K562 (cell line): ENCODE results near the gene OCIAD2. TPM values are rescaled to one million over a fixed set of nuclear protein-coding genes. Genes with fewer than 3 reads are reported as not detected.

Experiments used
- ATAC-seq: fragments of 200-7000 bp; cut with Tn5 transposase; 3 replicates; pipeline ENCODE4 v1.9.1; 2020; ENCODE audit warnings: moderate library complexity
- BruUV-seq: library from RNA; stranded (reverse); fragments of 400-500 nt; replicated peaks from 2 replicates; lab custom pipeline; 2021; lab: Mats Ljungman, UMichigan
- CTCF ChIA-PET: fragments of 300-600 bp; formaldehyde crosslinking; extraction: SDS; loops from one replicate; lab custom pipeline; 2021; ENCODE audit warnings: low intra/inter-chr PET ratio; lab: Yijun Ruan, JAX
- POLR2A ChIA-PET: fragments of 300-600, 350-650 bp; sonication (Branson Sonifier 250); formaldehyde crosslinking; extraction: SDS; loops from one replicate; lab custom pipeline; 2021; ENCODE audit warnings: antibody characterized with exemption, inconsistent platforms; lab: Yijun Ruan, JAX
- DNase-seq, 4 experiments: peaks; one replicate each; pipeline versions ENCODE4 v3.0.0 to v3.0.0-alpha.2; 2011 to 2018; ENCODE audit warnings: low spot score in 3 of 4, mixed read lengths in 3 of 4; ENCODE audit errors: extremely low read depth in 1 of 4
- FAIRE-seq: peaks from 2 replicates; lab custom pipeline; 2011; peaks lifted over from hg19 to GRCh38; lab: Jason Lieb, UNC
- H2AFZ ChIP-seq: 2 replicates; pipeline ENCODE4 v1.6.0; 2011; ENCODE audit warnings: low read depth, low read length, control low read depth, inconsistent platforms
- H3K27ac ChIP-seq: fragments of 200-600 bp; 3 replicates; pipeline ENCODE4 v1.8.0; 2011; ENCODE audit warnings: low read depth, mild to moderate bottlenecking, control low read depth, inconsistent platforms, low read length, moderate library complexity, mixed read lengths; ENCODE audit errors: extremely low read depth
- H3K27me3 ChIP-seq, 2 experiments: fragments of 300-600 bp in 1 of 2; 2 replicates in 1 of 2; 3 replicates in 1 of 2; pipeline versions ENCODE4 v1.6.0 to v1.8.0; 2011; ENCODE audit warnings: inconsistent platforms in 2 of 2, low read length in 2 of 2, mild to moderate bottlenecking in 1 of 2, mixed read lengths in 1 of 2, moderate library complexity in 1 of 2; ENCODE audit not compliant: control insufficient read depth in 2 of 2, insufficient read depth in 2 of 2
- H3K36me3 ChIP-seq: fragments of 300-600 bp; 3 replicates; pipeline ENCODE4 v1.8.0; 2011; ENCODE audit warnings: mild to moderate bottlenecking, low read length, inconsistent platforms; ENCODE audit not compliant: control insufficient read depth, insufficient read depth
- H3K4me1 ChIP-seq, 2 experiments: fragments of 200-600 bp in 1 of 2; replicated peaks in 1 of 2; 2 replicates in 1 of 2; 3 replicates in 1 of 2; pipeline versions ENCODE4 v1.5.1 to v1.8.0; 2011; ENCODE audit warnings: inconsistent platforms in 2 of 2, low read length in 2 of 2, mild to moderate bottlenecking in 1 of 2, mixed read lengths in 1 of 2, moderate library complexity in 1 of 2; ENCODE audit not compliant: control insufficient read depth in 2 of 2, insufficient read depth in 2 of 2
- H3K4me2 ChIP-seq: 2 replicates; pipeline ENCODE4 v1.6.1; 2011; ENCODE audit warnings: low read length, control low read depth, inconsistent platforms, mixed read lengths; ENCODE audit not compliant: insufficient read depth
- H3K4me3 ChIP-seq: fragments of 200-600 bp; sonication (generic), shearing (Covaris generic); 2 replicates; pipeline ENCODE4 v1.5.1; 2016; ENCODE audit warnings: control low read depth, inconsistent platforms
- H3K79me2 ChIP-seq: fragments of 200-600 bp; 3 replicates; pipeline ENCODE4 v1.8.0; 2011; ENCODE audit warnings: low read length, inconsistent platforms; ENCODE audit not compliant: control insufficient read depth, insufficient read depth
- H3K9ac ChIP-seq, 2 experiments: 2 replicates each; pipeline versions ENCODE4 v1.6.0 to v1.6.1; 2011; ENCODE audit warnings: low read depth in 2 of 2, low read length in 2 of 2, control low read depth in 1 of 2, inconsistent platforms in 1 of 2, mild to moderate bottlenecking in 1 of 2, mixed read lengths in 1 of 2; ENCODE audit not compliant: insufficient read depth in 1 of 2
- H3K9me1 ChIP-seq: one replicate; pipeline ENCODE4 v1.6.0; 2011; ENCODE audit warnings: inconsistent platforms, mild to moderate bottlenecking, low read length, moderate library complexity; ENCODE audit not compliant: control insufficient read depth, insufficient read depth
- H3K9me3 ChIP-seq: replicated peaks from 2 replicates; pipeline ENCODE4 v1.5.1; 2011; ENCODE audit warnings: low read depth, low read length, inconsistent platforms; ENCODE audit not compliant: control insufficient read depth, insufficient read depth
- H4K20me1 ChIP-seq: replicated peaks from 2 replicates; pipeline ENCODE4 v1.6.1; 2011; ENCODE audit warnings: low read length, inconsistent platforms, mixed read lengths; ENCODE audit not compliant: control insufficient read depth, insufficient read depth
- CREB3 ChIP-seq: fragments of 450-650 bp; conservative IDR thresholded peaks from 2 replicates; pipeline ENCODE4 v1.6.1; 2016; ENCODE audit warnings: missing genetic modification characterization, low read depth, mild to moderate bottlenecking, missing compliant biosample characterization, moderate library complexity
- GTF2A2 ChIP-seq: IDR thresholded peaks from 2 replicates; pipeline ENCODE4 v1.6.1; 2016; ENCODE audit warnings: mild to moderate bottlenecking, missing genetic modification characterization, missing compliant biosample characterization
- GTF2E2 ChIP-seq: fragments of 200-800 bp; sonication (Bioruptor generic); IDR thresholded peaks from 2 replicates; pipeline ENCODE4 v1.6.1; 2016; ENCODE audit warnings: missing genetic modification characterization, missing compliant biosample characterization
- MEF2D ChIP-seq: conservative IDR thresholded peaks from 2 replicates; pipeline ENCODE4 v1.6.1; 2016; ENCODE audit warnings: low read depth, missing genetic modification characterization, missing compliant biosample characterization
- NKRF ChIP-seq: fragments of 450-650 bp; IDR thresholded peaks from 2 replicates; pipeline ENCODE4 v1.6.1; 2016; ENCODE audit warnings: borderline replicate concordance
- NR3C1 ChIP-seq: sonication (generic); formaldehyde crosslinking; IDR thresholded peaks from 2 replicates; pipeline ENCODE4 v1.8.1; 2022; ENCODE audit warnings: missing genetic modification reagents
- SMAD4 ChIP-seq: fragments of 250-450 bp; sonication (Bioruptor Pico); conservative IDR thresholded peaks from 2 replicates; pipeline ENCODE4 v1.8.0; 2021; ENCODE audit warnings: inconsistent platforms, mild to moderate bottlenecking, moderate library complexity
- ZNF23 ChIP-seq: fragments of 250-450 bp; sonication (Bioruptor Pico); IDR thresholded peaks from 2 replicates; pipeline ENCODE4 v1.4.0; 2020; ENCODE audit warnings: mild to moderate bottlenecking
- WGBS: fragments of 100-300 bp; shearing (Covaris generic); methylation state at CpG from one replicate; pipeline ENCODE4 v1.1.6; 2016; ENCODE audit warnings: low coverage, mixed read lengths; ENCODE audit not compliant: insufficient coverage; ENCODE audit errors: missing lambda C conversion rate; 5-methylcytosine and 5-hydroxymethylcytosine counted together
- in situ Hi-C: fragments of 300-500 bp; cut with MboI; formaldehyde crosslinking; loops from 4 replicates; pipeline ENCODE4 v1.15.0; 2018; ENCODE audit warnings: inconsistent platforms, mixed read lengths
- intact Hi-C: fragments of 100-400 bp; cut with micrococcal nuclease; formaldehyde crosslinking; loops from 2 replicates; pipeline ENCODE4 v1.14.2; 2022
- polyA plus RNA-seq, 8 experiments: library from polyadenylated mRNA; depleted of rRNA in 4 of 8; stranded (reverse) in 5 of 8; unstranded in 3 of 8; fragments of >200 nt; fragmentation: Nextera tagmentation in 2 of 8; fragmentation: Illumina TruSeq in 1 of 8; extraction: Ambion mirVana in 2 of 8; extraction: Trizol in 1 of 8; gene quantifications; 2 replicates each; pipeline versions ENCODE4 v1.2.1 to v1.2.3, GENCODE V29; 2011 to 2014; ENCODE audit warnings: inconsistent platforms in 1 of 8, missing spikeins in 1 of 8
- total RNA-seq, 7 experiments: library from RNA; depleted of rRNA in 6 of 7; stranded (reverse); fragments of >200 nt in 6 of 7; fragmentation: Illumina TruSeq in 2 of 7; extraction: Trizol in 2 of 7; gene quantifications; 2 replicates each; pipeline versions ENCODE4 v1.2.1 to v1.2.3, GENCODE V29; 2011 to 2021; ENCODE audit warnings: low replicate concordance in 1 of 7

OCIAD2 gene
- total and polyA plus RNA-seq, 9 of the 15 experiments (the other 6 are each of a cell fraction or from before 2014, with no cell fraction given) = 0.11 to 0.98 TPM; not detected in 7

GRCh38 chr4:48907706-48908477, 1.3 kb upstream of the OCIAD2 start:
- ATAC-seq (no peak), DNase-seq (peak in 1 of 4 experiments; percentile 9), FAIRE-seq (no peak)
- Histone ChIP-seq H2AFZ (no peak overlapping the region), H3K79me2 (no peaks in the 10 kb centered on the region), H3K36me3 (no peaks in the 10 kb centered on the region), H3K4me2 (no peak overlapping the region), H3K9ac (no peak overlapping the region), H3K9me3 (no peaks in the 10 kb centered on the region), H4K20me1 (no peaks in the 10 kb centered on the region), H3K9me1 (no peaks in the 10 kb centered on the region), H3K4me1 (peaks cover 0 to 6% of the 10 kb centered on the region in 2 experiments; a peak in 2 of 5 replicates), H3K27me3 (peaks cover 0 to 3% of the 10 kb centered on the region in 2 experiments; a peak in 1 of 5 replicates), H3K4me3 (no peak overlapping the region), H3K27ac (no peak overlapping the region)
- in situ Hi-C loops (no loop called here), intact Hi-C loops (no loop called here)
- ChIA-PET POLR2A (interaction anchor here (0.7 kb wide), 1 partner anchor 46 kb away, joined by 3 read pairs; no protein-coding TSS in a partner anchor), CTCF (no interaction called here)
- 44% methylated on average over 7 of the region's 7 CpGs for WGBS
- no TSS peak for BruUV-seq
- TF ChIP-seq NR3C1 (CRISPR knock-in tag) = no peak
- TF ChIP-seq GTF2E2 = no peak
- peak; percentile 56 for TF ChIP-seq SMAD4 (CRISPR knock-in tag)
- 0 out of 2 replicates have a peak, but pooled peaks have one; percentile 33 for TF ChIP-seq CREB3 (tag)
- TF ChIP-seq GTF2A2 (tag) = peak; percentile 34; the same call in 1 of the 2 replicates
- TF ChIP-seq NKRF = no peak
- TF ChIP-seq ZNF23 (CRISPR knock-in tag) = no peak
- TF ChIP-seq MEF2D (tag) = 0 out of 2 replicates have a peak, but pooled peaks have one; percentile 45
